Measurements from ENCODE around the gene PRF1.

- TF ChIP-seq CTCF (IDR thresholded peaks at IDR 0.05) (no peak), POLR2A (IDR thresholded peaks at IDR 0.05) (no peak)
Observed at GRCh38 chr10:70601746-70602145, 795 bp downstream of the PRF1 start.

All from thyroid gland (tissue), 4 donors.